A549 (cell line): ENCODE measurements around the gene UBQLN1. TPM values are rescaled to one million over a fixed set of nuclear protein-coding genes. Genes with fewer than 3 reads are reported as not detected.
A peak's percentile ranks its signal among the peaks of the same experiment; 100 is the strongest.

ENCODE experiments used
- ATAC-seq, 2 experiments: fragments of 200-7000 bp in 1 of 2; fragments of >200 bp in 1 of 2; cut with Nextera tagmentation in 1 of 2; cut with Tn5 transposase in 1 of 2; 3 replicates each; pipeline versions ENCODE4 v1.8.0 to v1.9.1; 2018 to 2020; ENCODE audit warnings: mild to moderate bottlenecking in 1 of 2, moderate library complexity in 1 of 2
- CTCF ChIA-PET: fragments of 300-600 bp; sonication (Branson Sonifier 250); formaldehyde crosslinking; extraction: SDS; loops from one replicate; lab custom pipeline; 2021; ENCODE audit warnings: antibody characterized with exemption, inconsistent platforms; lab: Yijun Ruan, JAX
- POLR2A ChIA-PET: fragments of 350-600 bp; formaldehyde crosslinking; extraction: SDS; loops from one replicate; lab custom pipeline; 2021; ENCODE audit warnings: antibody characterized with exemption, inconsistent platforms; lab: Yijun Ruan, JAX
- DNase-seq, 2 experiments: peaks; one replicate each; pipeline versions ENCODE4 v3.0.0 to v3.0.0-alpha.2; 2011 to 2016; ENCODE audit warnings: low read depth in 1 of 2, low spot score in 1 of 2
- FAIRE-seq: peaks from 2 replicates; lab custom pipeline; 2011; peaks lifted over from hg19 to GRCh38; lab: Jason Lieb, UNC
- H3K27ac ChIP-seq, 2 experiments: fragments of >200 bp; sonication (Bioruptor Twin); formaldehyde crosslinking; 3 replicates each; pipeline ENCODE4 v1.5.1; 2016 to 2017
- H3K4me1 ChIP-seq: fragments of >200 bp; sonication (Bioruptor Twin); formaldehyde crosslinking; 3 replicates; pipeline ENCODE4 v1.6.1; 2016
- H3K4me2 ChIP-seq: fragments of >200 bp; sonication (Bioruptor Twin); formaldehyde crosslinking; 3 replicates; pipeline ENCODE4 v1.6.1; 2016
- H3K4me3 ChIP-seq: fragments of >200 bp; sonication (Bioruptor Twin); formaldehyde crosslinking; 3 replicates; pipeline ENCODE4 v1.5.1; 2016
- H3K9me3 ChIP-seq: fragments of >200 bp; sonication (Bioruptor Twin); formaldehyde crosslinking; 3 replicates; pipeline ENCODE4 v1.6.1; 2016
- ATOH8 ChIP-seq: fragments of 250-450 bp; sonication (Bioruptor Pico); IDR thresholded peaks from 2 replicates; pipeline ENCODE4 v1.5.0; 2020; ENCODE audit warnings: low read depth, mild to moderate bottlenecking, moderate library complexity
- BCL3 ChIP-seq: fragments of >200 bp; sonication (Bioruptor Twin); formaldehyde crosslinking; IDR thresholded peaks from 3 replicates; pipeline ENCODE4 v1.6.1; 2016
- BHLHE40 ChIP-seq: IDR thresholded peaks from 2 replicates; pipeline ENCODE4 v1.6.1; 2012; ENCODE audit warnings: low read depth, low read length, inconsistent platforms
- CBX8 ChIP-seq: fragments of 200-600 bp; sonication (generic); IDR thresholded peaks from 2 replicates; pipeline ENCODE4 v1.6.1; 2016
- CEBPB ChIP-seq, 2 experiments: fragments of >200 bp in 1 of 2; sonication (Bioruptor Twin) in 1 of 2; formaldehyde crosslinking in 1 of 2; IDR thresholded peaks; 2 replicates each; pipeline ENCODE4 v1.6.1; 2012 to 2016
- CHD2 ChIP-seq: fragments of 150-350 bp; IDR thresholded peaks from 2 replicates; pipeline ENCODE4 v1.6.1; 2014; ENCODE audit warnings: low read length; ENCODE audit not compliant: partially characterized antibody
- E2F6 ChIP-seq: IDR thresholded peaks from 2 replicates; pipeline ENCODE4 v1.6.1; 2012; ENCODE audit warnings: low read depth, borderline replicate concordance
- ELK1 ChIP-seq: fragments of 150-350 bp; IDR thresholded peaks from 2 replicates; pipeline ENCODE4 v1.6.1; 2014; ENCODE audit warnings: low read depth, mild to moderate bottlenecking, low read length
- ESRRA ChIP-seq: fragments of 150-350 bp; IDR thresholded peaks from 2 replicates; pipeline ENCODE4 v1.6.1; 2014; ENCODE audit warnings: mild to moderate bottlenecking, low read length, borderline replicate concordance
- FOSL2 ChIP-seq, 2 experiments: fragments of 450-650 bp in 1 of 2; fragments of >200 bp in 1 of 2; sonication (Bioruptor Twin) in 1 of 2; formaldehyde crosslinking; IDR thresholded peaks; 2 replicates each; pipeline versions ENCODE4 v1.5.0 to v1.6.1; 2016 to 2020; ENCODE audit warnings: mild to moderate bottlenecking in 1 of 2, moderate library complexity in 1 of 2
- HDAC2 ChIP-seq: fragments of 200-600 bp; sonication (generic); IDR thresholded peaks from 2 replicates; pipeline ENCODE4 v1.6.1; 2016
- HES2 ChIP-seq: fragments of >200 bp; sonication (Bioruptor Twin); formaldehyde crosslinking; IDR thresholded peaks from 2 replicates; pipeline ENCODE4 v1.6.1; 2016
- HEYL ChIP-seq: fragments of 250-450 bp; sonication (Bioruptor Pico); IDR thresholded peaks from 2 replicates; pipeline ENCODE4 v1.8.0; 2021; ENCODE audit warnings: mild to moderate bottlenecking, moderate library complexity
- HOXB13 ChIP-seq: fragments of 250-450 bp; sonication (Bioruptor Pico); IDR thresholded peaks from 2 replicates; pipeline ENCODE4 v1.5.0; 2020; ENCODE audit warnings: low read depth, mild to moderate bottlenecking, moderate library complexity
- JUN ChIP-seq, 2 experiments: fragments of >200 bp; sonication (Bioruptor Twin); formaldehyde crosslinking; IDR thresholded peaks; 2 replicates in 1 of 2; 3 replicates in 1 of 2; pipeline ENCODE4 v1.6.1; 2016 to 2017
- MAFK ChIP-seq: fragments of 450-650 bp; IDR thresholded peaks from 2 replicates; pipeline ENCODE4 v1.6.1; 2014; ENCODE audit not compliant: partially characterized antibody
- MAX ChIP-seq: IDR thresholded peaks from 2 replicates; pipeline ENCODE4 v1.6.1; 2012
- MYC ChIP-seq: IDR thresholded peaks from 2 replicates; pipeline ENCODE4 v1.6.1; 2012; ENCODE audit warnings: mild to moderate bottlenecking, inconsistent platforms, low read length, improper control_type of control experiment, borderline replicate concordance
- NFE2L2 ChIP-seq: fragments of 150-350 bp; conservative IDR thresholded peaks from 2 replicates; pipeline ENCODE4 v1.6.1; 2014; ENCODE audit warnings: low read length
- NPAS2 ChIP-seq: fragments of 250-450 bp; sonication (Bioruptor Pico); IDR thresholded peaks from 2 replicates; pipeline ENCODE4 v1.8.0; 2022; ENCODE audit warnings: mild to moderate bottlenecking, moderate library complexity, borderline replicate concordance
- NR3C1 ChIP-seq: fragments of >200 bp; sonication (Bioruptor Twin); formaldehyde crosslinking; IDR thresholded peaks from 3 replicates; pipeline ENCODE4 v1.6.1; 2017
- PHF8 ChIP-seq: fragments of 200-600 bp; sonication (generic); IDR thresholded peaks from 2 replicates; pipeline ENCODE4 v1.6.1; 2016; ENCODE audit warnings: low read depth, mild to moderate bottlenecking, antibody characterized with exemption, moderate library complexity, borderline replicate concordance
- POLR2A ChIP-seq: IDR thresholded peaks from 2 replicates; pipeline ENCODE4 v1.6.1; 2012; ENCODE audit warnings: mild to moderate bottlenecking, low read length
- RAD21 ChIP-seq, 2 experiments: fragments of >200 bp in 1 of 2; sonication (Bioruptor Twin) in 1 of 2; formaldehyde crosslinking in 1 of 2; IDR thresholded peaks in 1 of 2; conservative IDR thresholded peaks in 1 of 2; 2 replicates in 1 of 2; 3 replicates in 1 of 2; pipeline ENCODE4 v1.6.1; 2012 to 2018; ENCODE audit warnings: inconsistent platforms in 1 of 2
- REST ChIP-seq: fragments of 200-600 bp; sonication (generic); IDR thresholded peaks from 2 replicates; pipeline ENCODE4 v1.6.1; 2016; ENCODE audit warnings: antibody characterized with exemption, mild to moderate bottlenecking, moderate library complexity
- RNF2 ChIP-seq: fragments of 200-600 bp; sonication (generic); IDR thresholded peaks from 2 replicates; pipeline ENCODE4 v1.6.1; 2016; ENCODE audit warnings: low read depth, mild to moderate bottlenecking, antibody characterized with exemption, moderate library complexity, borderline replicate concordance
- SMC3 ChIP-seq: fragments of >200 bp; sonication (Bioruptor Twin); formaldehyde crosslinking; IDR thresholded peaks from 3 replicates; pipeline ENCODE4 v1.6.1; 2018; ENCODE audit warnings: inconsistent platforms
- TFCP2L1 ChIP-seq: fragments of 250-450 bp; sonication (Bioruptor Pico); IDR thresholded peaks from 2 replicates; pipeline ENCODE4 v1.5.0; 2021; ENCODE audit warnings: mild to moderate bottlenecking
- USF2 ChIP-seq: fragments of 450-650 bp; IDR thresholded peaks from 2 replicates; pipeline ENCODE4 v1.6.1; 2014; ENCODE audit warnings: antibody characterized with exemption
- ZNF302 ChIP-seq: fragments of 250-450 bp; sonication (Bioruptor Pico); IDR thresholded peaks from 2 replicates; pipeline ENCODE4 v1.9.0; 2021; ENCODE audit warnings: inconsistent platforms, mild to moderate bottlenecking, moderate library complexity
- WGBS: methylation state at CpG from one replicate; pipeline ENCODE4 v1.1.6; 2017; ENCODE audit errors: missing lambda C conversion rate; 5-methylcytosine and 5-hydroxymethylcytosine counted together
- polyA minus RNA-seq: library from RNA; depleted of rRNA, polyadenylated mRNA; stranded (reverse); fragments of >200 nt; gene quantifications from 2 replicates; pipeline ENCODE4 v1.2.3, GENCODE V29; 2011; rRNA and poly(A)+ RNA removed
- polyA plus RNA-seq, 4 experiments: library from polyadenylated mRNA; depleted of rRNA in 3 of 4; stranded (reverse); fragments of >200 nt; fragmentation: RNase III in 1 of 4; extraction: RNeasy Plus Mini Kit Qiagen cat#74134 plus additional on column Dnase treatment in 1 of 4; gene quantifications; 2 replicates in 3 of 4; 3 replicates in 1 of 4; pipeline ENCODE4 v1.2.3, GENCODE V29; 2011 to 2017

Gene UBQLN1
- polyA plus RNA-seq (2011; rRNA removed): 187 and 220 TPM in 2 replicates
- 63.5 and 84.5 TPM in 2 replicates for polyA plus RNA-seq (2012; cell fraction: cytosol; rRNA removed)
- 49.5 and 53.1 TPM in 2 replicates for polyA plus RNA-seq (2012; cell fraction: nucleus; rRNA removed)
- 87.5 to 93.5 TPM (median 90.0 TPM) in 3 replicates for polyA plus RNA-seq (2017; fragmentation: RNase III; extraction: RNeasy Plus Mini Kit Qiagen cat#74134 plus additional on column Dnase treatment)
- polyA minus RNA-seq: 268 and 397 TPM in 2 replicates

GRCh38 chr9:83707768-83708514 is at the start of gene UBQLN1:
Gene UBQLN1 (minus strand): TSS chr9:83707958. CDS start chr9:83707679, 279 bp downstream.
- peak within 1 kb of the TSS; percentile 76 for H3K4me3 ChIP-seq
- no peaks in the 10 kb centered on the region for H3K9me3 ChIP-seq
- WGBS: 2% methylated on average over 37 of the region's 67 CpGs
- CTCF ChIA-PET: interaction anchor here (0.7 to 1.6 kb wide), 7 partner anchors 8 to 87 kb away, joined by 3 to 4 read pairs (median 3); no protein-coding TSS in a partner anchor
- peak within 1 kb of the TSS; percentile 94 to 100 for H3K27ac ChIP-seq
- FAIRE-seq: no peak
- H3K4me2 ChIP-seq: peak within 1 kb of the TSS; percentile 78
- peaks cover 11% of the 10 kb centered on the region; the same call in 1 of the 3 replicates for H3K4me1 ChIP-seq
- POLR2A ChIA-PET: interaction anchor here (0.6 to 1.7 kb wide), 17 partner anchors 8 to 488 kb away, joined by 3 to 12 read pairs (median 4); partner anchors contain the start of genes IDNK and KIF27
- ATAC-seq: peak; percentile 89 to 90
- DNase-seq: peak; percentile 95 to 97
- peak; percentile 63; the same call in 2 of the 3 replicates for TF ChIP-seq BCL3
- no peak for TF ChIP-seq NPAS2 (CRISPR knock-in tag)
- no peak for TF ChIP-seq ZNF302 (CRISPR knock-in tag)
- TF ChIP-seq ATOH8 (CRISPR knock-in tag): no peak
- peak; percentile 96 for TF ChIP-seq POLR2A
- TF ChIP-seq JUN (IDR thresholded peaks at IDR 0.05): peak; percentile 67 to 89; a peak in 4 of 5 replicates
- 0 out of 2 replicates have a peak, but pooled peaks have one; percentile 62 for TF ChIP-seq TFCP2L1
- TF ChIP-seq E2F6: peak; percentile 61
- no peak for TF ChIP-seq CBX8
- TF ChIP-seq NR3C1: no peak
- no peak for TF ChIP-seq HEYL (CRISPR knock-in tag)
- TF ChIP-seq HOXB13 (CRISPR knock-in tag): no peak
- TF ChIP-seq BHLHE40: no peak
- no peak for TF ChIP-seq MYC
- TF ChIP-seq ELK1: no peak
- TF ChIP-seq HDAC2: no peak
- no peak for TF ChIP-seq RAD21 (conservative IDR thresholded peaks at IDR 0.05 in 1 of 2, IDR thresholded peaks at IDR 0.05 in 1 of 2)
- TF ChIP-seq NFE2L2: no peak
- no peak for TF ChIP-seq CHD2
- peak; percentile 63 for TF ChIP-seq MAFK
- TF ChIP-seq FOSL2 (IDR thresholded peaks at IDR 0.05): no peak
- peak; percentile 62 for TF ChIP-seq FOSL2 (CRISPR knock-in tag; IDR thresholded peaks at IDR 0.05)
- peak; percentile 90 for TF ChIP-seq MAX
- TF ChIP-seq CEBPB (IDR thresholded peaks at IDR 0.05): peak in 1 of 2 experiments; percentile 5; a peak in 1 of 4 replicates
- no peak for TF ChIP-seq RNF2
- TF ChIP-seq USF2: no peak
- no peak; the same call in 1 of the 2 replicates for TF ChIP-seq REST
- no peak for TF ChIP-seq ESRRA
- no peak for TF ChIP-seq SMC3
- no peak for TF ChIP-seq HES2
- TF ChIP-seq PHF8: peak; percentile 71; the same call in 1 of the 2 replicates
